COLO829 (cell line): ENCODE data around the gene CST1.
"Not testable (repeated sequence)": the region's sequence is repeated elsewhere in the genome, so short reads cannot be mapped to it uniquely, and the experiment has no call there.

ENCODE experiments used
- DNase-seq: peaks from one replicate; pipeline ENCODE4 v3.0.0; 2012; ENCODE audit warnings: low spot score

CST1 gene, protein sequence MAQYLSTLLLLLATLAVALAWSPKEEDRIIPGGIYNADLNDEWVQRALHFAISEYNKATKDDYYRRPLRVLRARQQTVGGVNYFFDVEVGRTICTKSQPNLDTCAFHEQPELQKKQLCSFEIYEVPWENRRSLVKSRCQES

GRCh38 chr20:23750786-23751185 is at the start of gene CST1:
Gene CST1 (minus strand): TSS chr20:23750935. CDS start chr20:23750866, 69 bp downstream.
- not testable (repeated sequence) for DNase-seq

GRCh38 chr20:23799216-23799847 is 48.6 kb upstream of the CST1 start:
- not testable (repeated sequence) for DNase-seq

DNA sequence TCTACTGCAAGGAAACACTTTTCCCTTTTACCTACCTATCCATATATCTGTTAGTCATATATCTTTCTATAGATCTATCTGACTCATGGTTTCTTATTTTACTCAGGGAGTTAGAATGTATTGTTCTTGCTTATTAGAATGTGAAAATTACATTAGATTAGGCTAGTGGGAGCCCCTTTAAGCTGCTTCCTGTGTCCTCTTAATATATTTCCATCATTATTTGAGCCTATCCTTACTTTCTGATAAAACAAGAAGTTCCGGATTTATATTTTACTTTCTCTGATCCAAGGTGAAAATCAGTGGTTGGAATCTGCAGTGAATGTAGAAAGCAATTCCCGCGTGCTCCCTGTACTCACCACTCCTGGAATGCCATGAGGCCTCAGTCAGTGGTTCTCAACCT is 44.8 kb upstream of the CST1 start:
- no peak for DNase-seq

DNA sequence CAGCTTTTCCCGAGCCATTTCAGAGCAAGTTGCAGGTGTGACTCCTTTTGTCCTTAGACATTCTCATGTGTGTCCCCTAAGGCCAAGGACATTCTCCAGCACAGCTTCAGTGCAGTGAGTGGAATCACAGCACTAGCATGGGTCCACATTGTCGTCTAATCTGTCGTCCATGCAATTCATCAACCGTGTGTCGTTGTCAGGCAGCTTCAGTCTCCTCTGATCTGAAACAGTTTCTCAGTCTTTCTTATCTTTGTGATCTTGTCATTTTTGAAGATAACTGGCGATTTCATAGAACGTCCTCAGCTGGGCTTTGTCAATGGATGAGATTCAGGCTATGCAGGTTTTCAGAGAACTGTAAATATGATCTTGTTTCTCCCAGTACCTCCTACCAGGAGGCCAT is 44.1 kb upstream of the CST1 start:
- DNase-seq, result no peak

GRCh38 chr20:23794065-23794464 is 43.3 kb upstream of the CST1 start:
- DNase-seq, result no peak

DNA sequence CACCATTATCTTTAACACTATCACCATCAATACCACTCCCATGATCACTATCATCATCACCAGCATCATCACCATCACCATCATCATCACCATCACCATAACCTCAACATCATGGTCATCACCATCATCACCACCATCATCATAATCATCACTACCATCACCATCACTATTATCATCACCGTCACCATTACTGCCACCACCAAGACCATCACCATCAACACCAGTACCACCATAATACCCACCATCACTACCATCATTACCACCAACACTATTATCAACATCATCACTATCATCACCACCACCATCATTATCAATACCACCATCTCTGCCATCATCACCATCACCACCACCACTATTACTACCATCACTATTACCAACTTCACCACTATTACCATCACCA is 32.7 kb upstream of the CST1 start:
- DNase-seq, result no peak

GRCh38 chr20:23782366-23782983 is 31.7 kb upstream of the CST1 start:
- peak; percentile 17 for DNase-seq

DNA sequence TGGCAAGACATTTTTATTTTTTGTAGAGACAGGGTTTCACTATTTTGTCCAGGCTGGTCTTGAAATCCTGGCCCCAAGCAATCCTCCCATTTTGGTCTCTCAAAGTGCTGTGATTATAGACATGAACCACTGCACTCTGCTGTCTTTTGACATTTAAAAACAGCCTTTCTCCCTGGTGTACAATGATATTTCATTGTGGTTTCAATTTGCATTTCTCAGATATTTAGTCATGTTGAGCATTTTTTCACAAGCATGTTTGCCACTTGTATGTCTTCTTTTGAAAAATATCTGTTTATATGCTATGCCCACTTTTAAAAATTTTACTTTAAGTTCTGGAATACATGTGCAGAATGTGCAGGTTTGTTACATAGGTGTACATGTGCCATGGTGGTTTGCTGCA is 27.9 kb upstream of the CST1 start:
- DNase-seq, result not testable (repeated sequence)

DNA sequence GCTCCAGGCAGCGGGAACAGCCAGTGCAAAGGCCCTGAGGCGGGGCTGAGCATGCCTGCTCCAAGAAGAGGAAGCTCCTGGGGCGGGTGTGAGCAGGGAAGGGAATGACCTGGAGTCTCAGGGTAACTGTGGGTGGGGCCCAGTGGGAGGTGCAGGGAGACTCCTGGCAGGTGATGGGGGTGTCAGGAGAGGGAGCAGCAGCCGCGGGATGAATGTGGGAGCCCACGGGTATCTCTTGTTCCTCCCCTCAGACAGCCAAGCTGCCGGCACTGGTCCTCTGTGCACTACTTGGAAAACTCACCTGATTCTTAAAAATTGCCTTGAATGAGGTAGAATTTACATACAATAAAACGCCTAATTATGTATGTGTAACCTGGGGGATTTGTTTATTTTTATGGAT is 26.6 kb upstream of the CST1 start:
- not testable (repeated sequence) for DNase-seq

- DNase-seq, result no peak
Measured at GRCh38 chr20:23776067-23776771, 25.5 kb upstream of the CST1 start.

GRCh38 chr20:23774081-23774480 is 23.3 kb upstream of the CST1 start:
- no peak for DNase-seq

GRCh38 chr20:23773579-23773978 is 22.8 kb upstream of the CST1 start:
- DNase-seq, result no peak

- no peak for DNase-seq
Measured at GRCh38 chr20:23773127-23773526, 22.4 kb upstream of the CST1 start.

GRCh38 chr20:23772074-23772473 is 21.3 kb upstream of the CST1 start:
- DNase-seq, result no peak

DNA sequence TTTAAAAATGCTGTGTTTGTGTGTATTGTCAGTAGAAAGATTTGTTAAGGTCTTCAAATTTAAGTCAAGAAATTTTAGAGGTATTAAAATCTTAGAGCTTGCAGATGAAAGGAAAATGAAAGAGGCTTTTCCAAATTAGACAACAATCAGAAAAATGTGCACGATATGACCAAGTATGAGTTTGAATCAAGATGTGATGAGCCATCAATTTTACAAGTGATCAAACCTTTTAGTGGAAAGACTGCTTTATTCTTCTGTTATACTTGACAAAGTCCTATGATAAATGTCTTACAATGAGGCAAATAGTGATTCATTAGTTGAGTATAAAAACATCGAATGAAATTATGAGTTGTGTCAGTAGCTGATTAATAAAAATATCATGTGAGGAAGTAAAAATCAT is 19.6 kb upstream of the CST1 start:
- no peak for DNase-seq

GRCh38 chr20:23768520-23768919 is 17.8 kb upstream of the CST1 start:
- not testable (repeated sequence) for DNase-seq

GRCh38 chr20:23766531-23766930 is 15.8 kb upstream of the CST1 start:
- no peak for DNase-seq

- DNase-seq, result no peak
Measured at GRCh38 chr20:23765578-23765977, 14.8 kb upstream of the CST1 start.

DNA sequence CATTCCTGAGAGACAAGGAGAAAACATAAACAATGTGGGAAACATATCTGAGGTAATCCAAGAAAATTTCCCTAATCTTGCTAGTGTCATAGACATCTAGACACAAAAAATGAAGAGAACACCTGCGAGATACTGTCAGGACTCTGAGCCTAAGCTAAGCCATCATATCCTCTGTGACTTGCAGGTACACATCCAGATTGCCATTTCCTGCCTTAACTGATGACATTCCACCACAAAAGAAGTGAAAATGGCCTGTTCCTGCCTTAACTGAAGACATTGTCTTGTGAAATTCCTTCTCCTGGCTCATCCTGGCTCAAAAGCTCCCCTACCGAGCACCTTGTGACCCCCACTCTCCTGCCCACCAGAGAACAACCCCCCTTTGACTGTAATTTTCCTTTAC is 13.9 kb upstream of the CST1 start:
- DNase-seq, result not testable (repeated sequence)

DNA sequence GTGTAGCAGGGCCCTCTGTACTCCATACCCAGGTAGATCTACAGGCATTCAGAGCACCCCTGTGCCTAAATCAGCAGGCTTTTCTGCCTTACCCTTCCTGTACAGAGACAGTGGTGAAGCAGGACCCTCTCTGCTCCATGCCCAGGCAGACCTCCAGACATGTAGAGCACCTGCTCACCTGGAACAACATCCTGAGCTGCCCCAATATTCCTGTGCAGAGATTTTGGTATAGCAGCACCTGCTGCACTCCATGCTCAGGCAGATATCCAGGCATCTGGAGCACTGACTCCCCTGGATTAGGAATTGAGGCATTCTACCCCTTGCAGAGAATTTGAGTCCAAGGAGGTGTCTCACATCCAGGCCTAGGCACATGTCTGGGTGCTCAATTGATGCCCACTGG is 12.6 kb upstream of the CST1 start:
- no peak for DNase-seq

- DNase-seq, result no peak
Measured at GRCh38 chr20:23759306-23759940, 8.7 kb upstream of the CST1 start.

DNA sequence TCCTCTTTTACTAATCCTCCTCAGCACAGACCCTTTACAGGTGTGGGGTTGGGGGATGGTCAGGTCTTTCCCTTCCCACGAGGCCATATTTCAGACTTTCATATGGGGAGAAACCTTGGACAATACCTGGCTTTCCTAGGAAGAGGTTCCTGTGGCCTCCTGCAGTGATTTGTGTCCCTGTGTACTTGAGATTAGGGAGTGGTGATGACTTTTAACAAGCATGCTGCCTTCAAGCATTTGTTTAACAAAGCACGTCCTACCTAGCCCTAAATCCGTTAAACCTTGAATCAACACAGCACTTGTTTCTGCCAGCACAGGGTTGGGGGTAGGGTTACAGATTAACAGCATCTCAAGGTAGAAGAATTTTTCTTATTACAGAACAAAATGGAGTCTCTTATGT is 6.1 kb upstream of the CST1 start:
- DNase-seq, result not testable (repeated sequence)
